NT2/D1 (cell line): ENCODE results near the gene SNED1.

Experiments used
- SUZ12 ChIP-seq: IDR thresholded peaks from 2 replicates; pipeline ENCODE4 v1.6.1; 2011; ENCODE audit not compliant: insufficient read length, insufficient read depth; ENCODE audit errors: extremely low read depth
- ZNF274 ChIP-seq: IDR thresholded peaks from 2 replicates; pipeline ENCODE4 v1.6.1; 2011; ENCODE audit warnings: mild to moderate bottlenecking, low read depth, low read length

GRCh38 chr2:240981871-240982800 lies 16.3 kb upstream of the SNED1 start:
- TF ChIP-seq ZNF274, result no peak
- no peak for TF ChIP-seq SUZ12
